ENCODE results near the gene RTP2.

The RTP2 gene

DNA sequence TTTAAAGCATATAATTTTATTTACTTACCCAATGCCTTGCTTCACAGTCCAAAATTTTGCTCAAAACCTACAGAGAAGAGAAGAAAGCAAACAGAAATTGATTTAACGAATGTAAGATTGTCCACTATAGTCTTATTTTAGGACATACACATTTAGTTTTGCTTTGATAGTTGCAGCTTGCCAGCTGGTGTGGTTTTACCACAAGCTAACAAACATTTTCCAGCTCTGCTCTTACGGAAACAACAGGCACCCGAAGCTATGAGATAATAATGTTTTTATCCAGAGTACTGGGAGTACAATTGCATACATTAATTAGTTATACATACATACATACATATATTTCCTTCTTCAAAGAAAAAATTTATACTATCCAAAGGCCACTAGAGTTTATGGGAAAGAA, 32.5 kb upstream of the RTP2 start:
- no peak overlapping the region for H3K27ac ChIP-seq (ENCODE audit: low read length, poor library complexity, severe bottlenecking)
- no peak overlapping the region for H3K4me2 ChIP-seq (ENCODE audit: low read length, poor library complexity, severe bottlenecking)
- peaks cover 14% of the 10 kb centered on the region for H3K4me1 ChIP-seq (ENCODE audit: control insufficient read depth, insufficient read depth, low read depth, low read length)
- no peak overlapping the region for H4K91ac ChIP-seq (ENCODE audit: low read length)
- H4K8ac ChIP-seq (ENCODE audit: low read length), result no peak overlapping the region
- no peak overlapping the region for H3K23ac ChIP-seq (ENCODE audit: low read length in 2 of 2)
- H2AK5ac ChIP-seq (ENCODE audit: low read length, severe bottlenecking), result no peak overlapping the region
- H3K18ac ChIP-seq (ENCODE audit: low read depth in 1 of 2, low read length in 2 of 2), result no peak overlapping the region
- H3K4me3 ChIP-seq (ENCODE audit: insufficient read depth in 1 of 2, low read depth in 1 of 2, low read length in 2 of 2), result no peak overlapping the region
- H3K14ac ChIP-seq (ENCODE audit: low read length in 2 of 2), result no peak overlapping the region
- no peak overlapping the region for H2BK120ac ChIP-seq (ENCODE audit: low read depth, low read length)
- H3K4ac ChIP-seq (ENCODE audit: low read depth in 1 of 2, low read length in 2 of 2), result no peak overlapping the region
- H2AFZ ChIP-seq (ENCODE audit: low read depth, low read length), result no peak overlapping the region
- H3K79me1 ChIP-seq (replicated peaks; ENCODE audit: low read length, poor library complexity, severe bottlenecking), result peaks cover 15% of the 10 kb centered on the region
- DNase-seq, result peak; percentile 51
- WGBS, result no CpG with 5 or more reads among the region's 3 CpGs
- no peak overlapping the region for H2BK15ac ChIP-seq (ENCODE audit: low read depth, poor library complexity, severe bottlenecking)
- no peak overlapping the region for H2BK12ac ChIP-seq (ENCODE audit: low read length in 2 of 2)
- no peaks in the 10 kb centered on the region for H3K27me3 ChIP-seq (ENCODE audit: control insufficient read depth in 1 of 2, insufficient read depth in 1 of 2, low read length in 2 of 2)
- H3K9me3 ChIP-seq (ENCODE audit: control insufficient read depth, low read length), result no peaks in the 10 kb centered on the region
- peaks cover 15 to 49% of the 10 kb centered on the region in 2 experiments for H3K36me3 ChIP-seq (ENCODE audit: control insufficient read depth in 1 of 2, insufficient read depth in 2 of 2, low read depth in 1 of 2, low read length in 2 of 2)
- peak overlapping the region; percentile 14 for H3K9ac ChIP-seq (ENCODE audit: low read length)
- H2BK5ac ChIP-seq (ENCODE audit: low read depth, low read length, poor library complexity, severe bottlenecking), result no peak overlapping the region

DNA sequence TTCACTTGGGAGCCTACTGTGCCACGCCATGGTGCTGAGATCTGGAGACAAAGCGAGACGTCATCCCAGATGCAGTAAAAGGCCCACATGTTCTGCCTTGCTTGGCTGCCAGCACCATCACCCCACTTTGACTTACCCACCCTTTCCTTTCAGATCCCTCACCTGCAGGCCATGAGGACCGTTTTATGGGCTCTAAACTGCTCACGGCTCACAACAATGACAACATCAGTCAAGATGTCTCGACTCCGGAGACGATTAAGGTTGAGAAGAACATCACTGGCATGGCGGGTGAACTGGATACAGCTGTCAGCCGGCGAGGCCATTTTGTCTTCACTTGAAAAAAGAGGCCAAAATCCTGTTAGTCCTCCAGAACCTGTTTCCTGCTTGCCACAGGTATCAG, 31.0 kb upstream of the RTP2 start:
- Histone ChIP-seq H2BK120ac (ENCODE audit: low read depth, low read length) (no peak overlapping the region), H2BK5ac (ENCODE audit: low read depth, low read length, poor library complexity, severe bottlenecking) (no peak overlapping the region), H3K4ac (ENCODE audit: low read depth in 1 of 2, low read length in 2 of 2) (no peak overlapping the region), H3K9ac (ENCODE audit: low read length) (no peak overlapping the region), H2AFZ (ENCODE audit: low read depth, low read length) (no peak overlapping the region), H3K27me3 (ENCODE audit: control insufficient read depth in 1 of 2, insufficient read depth in 1 of 2, low read length in 2 of 2) (no peaks in the 10 kb centered on the region), H3K14ac (ENCODE audit: low read length in 2 of 2) (no peak overlapping the region), H3K4me2 (ENCODE audit: low read length, poor library complexity, severe bottlenecking) (no peak overlapping the region), H2AK5ac (ENCODE audit: low read length, severe bottlenecking) (no peak overlapping the region), H4K91ac (ENCODE audit: low read length) (no peak overlapping the region), H2BK12ac (ENCODE audit: low read length in 2 of 2) (no peak overlapping the region), H3K18ac (ENCODE audit: low read depth in 1 of 2, low read length in 2 of 2) (no peak overlapping the region), H4K8ac (ENCODE audit: low read length) (no peak overlapping the region), H3K23ac (ENCODE audit: low read length in 2 of 2) (no peak overlapping the region), H3K79me1 (replicated peaks; ENCODE audit: low read length, poor library complexity, severe bottlenecking) (peaks cover 19% of the 10 kb centered on the region), H2BK15ac (ENCODE audit: low read depth, poor library complexity, severe bottlenecking) (no peak overlapping the region), H3K27ac (ENCODE audit: low read length, poor library complexity, severe bottlenecking) (no peak overlapping the region), H3K4me3 (ENCODE audit: insufficient read depth in 1 of 2, low read depth in 1 of 2, low read length in 2 of 2) (no peak overlapping the region), H3K4me1 (ENCODE audit: control insufficient read depth, insufficient read depth, low read depth, low read length) (peaks cover 12% of the 10 kb centered on the region), H3K9me3 (ENCODE audit: control insufficient read depth, low read length) (no peaks in the 10 kb centered on the region), H3K36me3 (ENCODE audit: control insufficient read depth in 1 of 2, insufficient read depth in 2 of 2, low read depth in 1 of 2, low read length in 2 of 2) (peaks cover 30 to 64% of the 10 kb centered on the region in 2 experiments)
- no peak for DNase-seq
- 97% methylated on average over 11 of the region's 11 CpGs for WGBS

DNA sequence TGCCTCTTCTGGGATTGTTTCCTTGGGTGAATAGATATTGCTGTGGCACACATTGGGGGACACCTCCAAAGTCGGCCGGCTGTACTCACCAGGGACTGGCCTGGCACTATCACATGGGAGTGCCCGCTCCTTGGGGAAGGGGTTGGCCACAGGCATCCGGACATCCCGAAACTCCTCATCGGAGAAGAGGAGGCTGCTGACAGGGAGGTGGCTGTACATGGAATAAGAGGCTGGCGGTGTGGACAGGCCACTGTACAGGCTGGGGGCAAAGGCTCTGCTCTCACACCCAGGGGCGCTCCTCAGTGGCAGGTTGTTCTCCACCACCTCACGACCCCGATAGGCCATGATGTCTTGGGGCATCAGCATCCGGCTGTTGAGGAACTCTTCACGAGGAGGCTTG, 27.2 kb upstream of the RTP2 start:
- 96% methylated on average over 12 of the region's 12 CpGs for WGBS
- Histone ChIP-seq H4K91ac (ENCODE audit: low read length) (no peak overlapping the region), H3K4me2 (ENCODE audit: low read length, poor library complexity, severe bottlenecking) (no peak overlapping the region), H3K14ac (ENCODE audit: low read length in 2 of 2) (no peak overlapping the region), H3K4me3 (ENCODE audit: insufficient read depth in 1 of 2, low read depth in 1 of 2, low read length in 2 of 2) (no peak overlapping the region), H3K23ac (ENCODE audit: low read length in 2 of 2) (no peak overlapping the region), H2BK12ac (ENCODE audit: low read length in 2 of 2) (no peak overlapping the region), H3K18ac (ENCODE audit: low read depth in 1 of 2, low read length in 2 of 2) (no peak overlapping the region), H2BK15ac (ENCODE audit: low read depth, poor library complexity, severe bottlenecking) (no peak overlapping the region), H4K8ac (ENCODE audit: low read length) (no peak overlapping the region), H3K9ac (ENCODE audit: low read length) (no peak overlapping the region), H3K36me3 (ENCODE audit: control insufficient read depth in 1 of 2, insufficient read depth in 2 of 2, low read depth in 1 of 2, low read length in 2 of 2) (peaks cover 61 to 99% of the 10 kb centered on the region in 2 experiments), H3K4me1 (ENCODE audit: control insufficient read depth, insufficient read depth, low read depth, low read length) (no peaks in the 10 kb centered on the region), H2AK5ac (ENCODE audit: low read length, severe bottlenecking) (no peak overlapping the region), H2BK5ac (ENCODE audit: low read depth, low read length, poor library complexity, severe bottlenecking) (no peak overlapping the region), H3K27ac (ENCODE audit: low read length, poor library complexity, severe bottlenecking) (no peak overlapping the region), H3K27me3 (ENCODE audit: control insufficient read depth in 1 of 2, insufficient read depth in 1 of 2, low read length in 2 of 2) (no peaks in the 10 kb centered on the region), H3K4ac (ENCODE audit: low read depth in 1 of 2, low read length in 2 of 2) (no peak overlapping the region), H3K79me1 (replicated peaks; ENCODE audit: low read length, poor library complexity, severe bottlenecking) (peaks cover 20% of the 10 kb centered on the region), H2BK120ac (ENCODE audit: low read depth, low read length) (no peak overlapping the region), H3K9me3 (ENCODE audit: control insufficient read depth, low read length) (no peaks in the 10 kb centered on the region), H2AFZ (ENCODE audit: low read depth, low read length) (no peak overlapping the region)
- no peak for DNase-seq

GRCh38 chr3:187728940-187729583, 26.7 kb upstream of the RTP2 start:
- H2AFZ ChIP-seq (ENCODE audit: low read depth, low read length), result no peak overlapping the region
- H3K14ac ChIP-seq (ENCODE audit: low read length in 2 of 2), result no peak overlapping the region
- no peaks in the 10 kb centered on the region for H3K4me1 ChIP-seq (ENCODE audit: control insufficient read depth, insufficient read depth, low read depth, low read length)
- H2BK15ac ChIP-seq (ENCODE audit: low read depth, poor library complexity, severe bottlenecking), result no peak overlapping the region
- no peak overlapping the region for H3K27ac ChIP-seq (ENCODE audit: low read length, poor library complexity, severe bottlenecking)
- no peaks in the 10 kb centered on the region for H3K9me3 ChIP-seq (ENCODE audit: control insufficient read depth, low read length)
- no peak overlapping the region for H2AK5ac ChIP-seq (ENCODE audit: low read length, severe bottlenecking)
- no peak overlapping the region for H3K18ac ChIP-seq (ENCODE audit: low read depth in 1 of 2, low read length in 2 of 2)
- WGBS, result 96% methylated on average over 13 of the region's 13 CpGs
- H3K9ac ChIP-seq (ENCODE audit: low read length), result no peak overlapping the region
- no peak overlapping the region for H4K91ac ChIP-seq (ENCODE audit: low read length)
- no peak for DNase-seq
- H3K4me3 ChIP-seq (ENCODE audit: insufficient read depth in 1 of 2, low read depth in 1 of 2, low read length in 2 of 2), result no peak overlapping the region
- H2BK5ac ChIP-seq (ENCODE audit: low read depth, low read length, poor library complexity, severe bottlenecking), result no peak overlapping the region
- H2BK12ac ChIP-seq (ENCODE audit: low read length in 2 of 2), result no peak overlapping the region
- H3K4me2 ChIP-seq (ENCODE audit: low read length, poor library complexity, severe bottlenecking), result no peak overlapping the region
- H2BK120ac ChIP-seq (ENCODE audit: low read depth, low read length), result no peak overlapping the region
- H3K36me3 ChIP-seq (ENCODE audit: control insufficient read depth in 1 of 2, insufficient read depth in 2 of 2, low read depth in 1 of 2, low read length in 2 of 2), result peaks cover 66 to 99% of the 10 kb centered on the region in 2 experiments
- no peak overlapping the region for H3K4ac ChIP-seq (ENCODE audit: low read depth in 1 of 2, low read length in 2 of 2)
- no peak overlapping the region for H3K23ac ChIP-seq (ENCODE audit: low read length in 2 of 2)
- H3K27me3 ChIP-seq (ENCODE audit: control insufficient read depth in 1 of 2, insufficient read depth in 1 of 2, low read length in 2 of 2), result no peaks in the 10 kb centered on the region
- peaks cover 17% of the 10 kb centered on the region for H3K79me1 ChIP-seq (replicated peaks; ENCODE audit: low read length, poor library complexity, severe bottlenecking)
- no peak overlapping the region for H4K8ac ChIP-seq (ENCODE audit: low read length)

Measured in mesenchymal stem cell (in vitro differentiated cells and primary cell).